Common myeloid progenitor, CD34-positive (primary cell): ENCODE measurements around the gene SYNE2.

Source experiments
- CTCF ChIA-PET: fragments of 350-600 bp; sonication (Branson Sonifier 250); formaldehyde crosslinking; loops from one replicate; lab custom pipeline; 2021; ENCODE audit warnings: antibody characterized with exemption; lab: Charles Lee
- POLR2A ChIA-PET: fragments of 350-600 bp; sonication (Branson Sonifier 250); formaldehyde crosslinking; loops from one replicate; lab custom pipeline; 2021; ENCODE audit warnings: antibody characterized with exemption; lab: Charles Lee
- DNase-seq, 3 donors: peaks; one replicate each; pipeline versions ENCODE4 v3.0.0 to v3.0.0-alpha.2; 2013
- H3K27ac ChIP-seq, 2 experiments: 1 replicate in 1 of 2; 2 replicates in 1 of 2; pipeline ENCODE4 v1.7.0; 2013; ENCODE audit warnings: inconsistent platforms in 2 of 2, low read length in 2 of 2, mild to moderate bottlenecking in 2 of 2, low read depth in 1 of 2, moderate library complexity in 1 of 2; ENCODE audit not compliant: severe bottlenecking in 2 of 2, insufficient read depth in 1 of 2, poor library complexity in 1 of 2
- H3K27me3 ChIP-seq, 5 experiments: replicated peaks in 2 of 5; 1 replicate in 3 of 5; 2 replicates in 2 of 5; pipeline versions ENCODE4 v1.6.1 to v1.7.0; 2013; ENCODE audit warnings: low read length in 4 of 5, mild to moderate bottlenecking in 2 of 5, moderate library complexity in 2 of 5, inconsistent platforms in 1 of 5; ENCODE audit not compliant: insufficient read depth in 5 of 5, control insufficient read depth in 4 of 5
- H3K36me3 ChIP-seq, 4 experiments: 1 replicate in 2 of 4; 2 replicates in 2 of 4; pipeline versions ENCODE4 v1.6.1 to v1.7.0; 2013; ENCODE audit warnings: low read length in 3 of 4, control low read depth in 1 of 4, mild to moderate bottlenecking in 1 of 4; ENCODE audit not compliant: control insufficient read depth in 4 of 4, insufficient read depth in 4 of 4
- H3K4me1 ChIP-seq, 4 experiments: 1 replicate in 3 of 4; 2 replicates in 1 of 4; pipeline versions ENCODE4 v1.6.1 to v1.7.1; 2013; ENCODE audit warnings: low read length in 3 of 4, mild to moderate bottlenecking in 3 of 4, control low read depth in 1 of 4, inconsistent platforms in 1 of 4, moderate library complexity in 1 of 4; ENCODE audit not compliant: control insufficient read depth in 4 of 4, insufficient read depth in 4 of 4; ENCODE audit errors: control extremely low read depth in 1 of 4
- H3K4me3 ChIP-seq, 7 experiments: 1 replicate in 4 of 7; 2 replicates in 3 of 7; pipeline versions ENCODE4 v1.5.1 to v1.7.0; 2013; ENCODE audit warnings: mild to moderate bottlenecking in 7 of 7, low read length in 6 of 7, moderate library complexity in 6 of 7, inconsistent platforms in 2 of 7, low read depth in 2 of 7, control low read depth in 1 of 7; ENCODE audit not compliant: insufficient read depth in 4 of 7, control insufficient read depth in 1 of 7; ENCODE audit errors: extremely low read depth in 1 of 7
- H3K9me3 ChIP-seq, 5 experiments: 1 replicate in 4 of 5; 2 replicates in 1 of 5; pipeline versions ENCODE4 v1.6.1 to v1.7.1; 2013; ENCODE audit warnings: low read length in 4 of 5, mild to moderate bottlenecking in 2 of 5, inconsistent platforms in 1 of 5, low read depth in 1 of 5, moderate library complexity in 1 of 5; ENCODE audit not compliant: control insufficient read depth in 4 of 5, insufficient read depth in 2 of 5; ENCODE audit errors: control extremely low read depth in 1 of 5
- WGBS: methylation state at CpG from one replicate; pipeline ENCODE4 v1.1.5; 2013; ENCODE audit not compliant: insufficient coverage; 5-methylcytosine and 5-hydroxymethylcytosine counted together

SYNE2 gene

DNA sequence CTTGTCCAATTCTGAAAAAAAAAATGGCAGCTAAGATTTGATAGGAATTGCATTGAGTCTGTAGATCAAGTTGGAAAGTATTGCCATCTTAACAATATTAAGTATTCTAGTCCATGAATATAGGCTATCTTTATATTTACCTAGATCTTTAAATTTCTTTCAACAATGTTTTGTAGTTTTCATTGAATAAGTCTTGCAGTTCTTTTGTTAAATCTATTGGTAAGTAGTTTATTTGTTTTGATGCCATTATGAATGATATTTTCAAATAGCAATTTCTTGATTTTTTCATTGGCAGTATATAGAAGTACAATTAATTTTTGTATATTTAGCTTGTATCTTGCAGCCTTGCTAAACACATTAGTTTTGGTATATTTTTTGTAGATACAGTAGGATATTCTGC is 71.6 kb downstream of the SYNE2 start:
- Histone ChIP-seq H3K9me3 (peaks cover 0 to 24% (median 4%) of the 10 kb centered on the region in 5 experiments), H3K27me3 (peaks cover 0 to 16% (median 6%) of the 10 kb centered on the region in 5 experiments), H3K36me3 (no peaks in the 10 kb centered on the region), H3K4me1 (no peaks in the 10 kb centered on the region), H3K27ac (no peak overlapping the region), H3K4me3 (no peak overlapping the region)
- ChIA-PET POLR2A (no interaction called here), CTCF (no interaction called here)
- DNase-seq, result no peak

DNA sequence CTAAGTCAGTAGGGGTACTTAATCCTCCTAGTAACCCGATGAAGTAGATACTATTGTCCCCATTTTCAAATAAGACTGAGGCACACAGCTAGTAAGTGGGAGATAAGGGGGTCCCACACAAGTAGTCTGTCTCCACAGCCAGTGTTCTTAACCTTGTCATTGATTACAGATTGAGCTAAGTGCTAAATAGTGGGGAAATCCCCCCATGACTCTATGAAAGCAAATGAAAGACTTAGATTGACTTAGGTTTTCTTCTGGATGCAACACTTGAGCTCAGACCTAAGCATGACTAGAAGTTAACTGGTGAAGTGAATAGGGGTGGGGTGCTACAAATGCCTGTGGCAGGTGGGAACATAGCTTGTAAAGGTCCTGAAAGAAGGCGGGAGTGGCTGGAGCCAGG is 73.8 kb downstream of the SYNE2 start:
- CTCF ChIA-PET, result no interaction called here
- no peak overlapping the region for H3K27ac ChIP-seq

DNA sequence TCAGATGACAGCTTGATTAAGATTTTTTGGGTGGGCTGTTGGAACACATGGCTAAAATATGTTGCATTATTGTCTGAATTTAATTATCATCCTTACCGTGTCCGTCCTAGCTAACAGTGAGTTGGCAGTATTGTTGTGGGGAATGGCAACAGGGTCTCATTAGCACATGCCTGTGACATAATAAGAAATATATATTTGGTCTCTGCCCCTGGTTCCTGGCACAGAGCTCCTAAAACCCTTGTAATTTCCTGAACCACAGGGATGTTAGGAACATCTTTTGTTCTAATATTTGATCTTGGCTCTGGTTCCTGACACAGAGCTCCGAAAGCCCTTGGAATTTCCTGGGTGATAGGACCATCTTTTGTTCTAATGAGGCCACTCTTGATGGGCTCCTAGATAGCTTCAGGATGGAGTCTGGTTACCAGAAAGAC is 76.0 kb downstream of the SYNE2 start:
- Histone ChIP-seq H3K4me3 (no peak overlapping the region), H3K27ac (no peak overlapping the region), H3K36me3 (no peaks in the 10 kb centered on the region), H3K4me1 (no peaks in the 10 kb centered on the region), H3K9me3 (peaks cover 0 to 19% (median 4%) of the 10 kb centered on the region in 5 experiments), H3K27me3 (peaks cover 0 to 11% (median 0%) of the 10 kb centered on the region in 5 experiments)
- no peak for DNase-seq
- 100% methylated on average over 1 of the region's 3 CpGs for WGBS
- CTCF ChIA-PET, result no interaction called here
- POLR2A ChIA-PET, result no interaction called here

More for the DNA sequence above, 73.8 kb downstream of the SYNE2 start:
- Histone ChIP-seq H3K4me1 (no peaks in the 10 kb centered on the region), H3K27me3 (peaks cover 0 to 10% (median 0%) of the 10 kb centered on the region in 5 experiments), H3K36me3 (no peaks in the 10 kb centered on the region), H3K4me3 (no peak overlapping the region), H3K9me3 (peaks cover 0 to 24% (median 4%) of the 10 kb centered on the region in 5 experiments)
- POLR2A ChIA-PET, result no interaction called here
- 100% methylated on average over 2 of the region's 2 CpGs for WGBS
- DNase-seq, result no peak

DNA sequence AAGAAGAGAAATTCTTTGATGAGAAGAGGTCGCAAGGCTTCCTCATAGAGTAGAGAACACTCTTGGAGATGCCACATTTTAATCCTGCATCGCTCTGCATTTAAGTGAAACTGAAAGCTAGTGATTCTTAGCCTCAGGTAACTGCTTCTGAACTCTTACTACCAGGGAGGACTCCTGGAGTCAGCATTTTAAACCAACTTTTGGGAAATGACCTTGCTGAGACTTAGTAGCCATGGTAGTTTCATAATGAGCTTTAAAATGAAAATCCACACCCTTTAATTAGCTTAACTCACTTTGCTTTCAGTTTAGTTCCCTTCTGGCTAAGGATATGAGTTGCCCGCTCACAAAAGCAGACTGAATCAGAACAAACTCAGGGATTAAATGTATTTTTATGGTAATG is 80.3 kb downstream of the SYNE2 start:
- H3K36me3 ChIP-seq, result no peaks in the 10 kb centered on the region
- no peaks in the 10 kb centered on the region for H3K9me3 ChIP-seq
- DNase-seq, result no peak
- CTCF ChIA-PET, result no interaction called here
- POLR2A ChIA-PET, result no interaction called here
- no peak overlapping the region for H3K27ac ChIP-seq
- 100% methylated on average over 2 of the region's 3 CpGs for WGBS
- H3K4me3 ChIP-seq, result no peak overlapping the region
- peaks cover 0 to 15% (median 4%) of the 10 kb centered on the region in 5 experiments for H3K27me3 ChIP-seq
- no peaks in the 10 kb centered on the region for H3K4me1 ChIP-seq

DNA sequence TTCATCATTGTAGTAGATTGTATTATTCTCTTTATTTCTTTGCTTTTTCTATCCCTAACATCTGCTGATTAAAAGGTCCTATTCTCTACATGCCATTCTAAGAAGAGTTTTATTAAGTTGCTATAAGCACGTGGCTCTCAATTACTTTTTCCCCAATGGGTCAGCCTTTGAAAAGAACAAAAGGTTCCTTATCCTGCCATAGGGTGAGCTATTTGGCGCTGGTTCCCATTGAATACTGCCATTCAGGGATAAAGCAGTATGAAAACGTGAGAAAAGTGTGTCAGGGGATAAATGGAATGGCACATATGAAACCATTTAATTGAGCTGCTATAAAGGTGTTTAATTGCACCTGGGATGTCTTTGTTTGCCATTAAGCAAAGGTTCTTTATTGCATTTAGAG is 80.9 kb downstream of the SYNE2 start:
- Histone ChIP-seq H3K9me3 (no peaks in the 10 kb centered on the region), H3K27me3 (peaks cover 0 to 15% (median 4%) of the 10 kb centered on the region in 5 experiments), H3K4me1 (no peaks in the 10 kb centered on the region), H3K27ac (no peak overlapping the region), H3K36me3 (no peaks in the 10 kb centered on the region), H3K4me3 (no peak overlapping the region)
- WGBS, result 100% methylated on average over 3 of the region's 3 CpGs
- ChIA-PET CTCF (no interaction called here), POLR2A (no interaction called here)
- no peak for DNase-seq

DNA sequence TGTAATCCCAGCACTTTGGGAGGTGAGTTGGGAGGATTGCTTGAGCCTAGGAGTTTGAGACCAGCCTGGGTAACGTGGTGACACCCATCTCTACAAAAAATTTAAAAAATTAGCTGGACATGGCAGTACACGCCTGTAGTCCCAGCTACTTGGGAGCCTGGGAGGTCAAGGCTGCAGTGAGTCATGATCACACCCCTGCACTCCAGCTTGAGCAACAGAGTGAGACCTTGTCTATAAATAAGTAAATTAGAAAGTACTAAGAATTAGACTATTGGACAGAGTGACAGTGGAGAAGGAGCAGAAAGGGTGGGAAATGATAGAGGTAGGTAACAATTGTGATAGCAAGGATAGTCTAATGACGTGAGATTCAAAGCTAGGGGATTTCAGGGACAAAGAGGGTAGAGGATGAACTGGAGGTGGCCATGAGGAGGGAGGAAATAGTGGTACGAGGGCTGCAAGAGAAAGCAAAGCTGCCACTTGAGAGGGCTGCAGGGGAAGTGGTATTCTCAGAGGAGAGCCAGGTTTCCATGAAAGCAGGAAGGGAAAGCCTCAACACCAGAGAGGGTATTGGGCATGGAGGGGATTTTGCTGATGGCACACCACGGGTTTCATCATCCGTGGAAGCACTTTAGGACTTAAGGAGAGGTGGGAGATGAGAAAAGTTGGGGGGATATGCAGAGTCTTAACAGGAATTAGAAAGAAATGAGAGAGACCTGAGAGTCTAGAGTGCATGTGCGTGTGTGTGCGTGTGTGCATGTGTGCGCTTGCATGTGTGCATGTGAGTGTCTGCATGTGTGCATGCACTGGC is 85.6 kb downstream of the SYNE2 start:
- H3K9me3 ChIP-seq, result no peaks in the 10 kb centered on the region
- no peak for DNase-seq
- no peaks in the 10 kb centered on the region for H3K36me3 ChIP-seq
- ChIA-PET CTCF (no interaction called here), POLR2A (no interaction called here)
- WGBS, result 87% methylated on average over 9 of the region's 9 CpGs
- no peak overlapping the region for H3K27ac ChIP-seq
- H3K4me3 ChIP-seq, result no peak overlapping the region
- H3K27me3 ChIP-seq, result peaks cover 0 to 7% (median 4%) of the 10 kb centered on the region in 5 experiments
- no peaks in the 10 kb centered on the region for H3K4me1 ChIP-seq

DNA sequence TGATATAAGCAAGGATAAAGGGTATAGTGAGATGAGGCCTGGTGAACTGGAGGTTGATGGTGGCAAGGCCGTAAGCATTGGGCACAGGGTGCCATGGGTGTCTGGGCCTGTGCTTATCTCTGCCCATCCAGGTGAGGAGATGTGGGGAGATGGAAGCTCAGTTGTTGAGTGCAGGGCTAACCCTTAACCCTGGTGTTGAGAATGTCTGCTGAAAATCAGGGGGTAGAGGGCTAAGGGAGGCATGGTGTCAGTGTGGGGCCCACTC is 86.1 kb downstream of the SYNE2 start:
- no peak for DNase-seq
- peaks cover 0 to 7% (median 3%) of the 10 kb centered on the region in 5 experiments for H3K27me3 ChIP-seq
- no peaks in the 10 kb centered on the region for H3K4me1 ChIP-seq
- no peak overlapping the region for H3K27ac ChIP-seq
- ChIA-PET POLR2A (no interaction called here), CTCF (no interaction called here)
- no peaks in the 10 kb centered on the region for H3K36me3 ChIP-seq
- WGBS, result 100% methylated on average over 1 of the region's 1 CpG
- H3K9me3 ChIP-seq, result no peaks in the 10 kb centered on the region
- H3K4me3 ChIP-seq, result no peak overlapping the region
